ENCODE measurements around the gene C4A.
"Not testable (repeated sequence)": the region's sequence is repeated elsewhere in the genome, so short reads cannot be mapped to it uniquely, and the experiment has no call there.

C4A gene

GRCh38 chr6:31981744-31982143 is at the start of gene C4A:
Gene C4A (plus strand): TSS chr6:31982057. CDS start chr6:31982108, 51 bp downstream.
- not testable (repeated sequence) for H3F3A ChIP-seq (ENCODE audit: insufficient read depth); H3K9ac ChIP-seq (ENCODE audit: low read length); H3K4me2 ChIP-seq (ENCODE audit: low read depth, low read length, poor library complexity, severe bottlenecking); H3K27ac ChIP-seq (ENCODE audit: low read depth, low read length); H2AFZ ChIP-seq (ENCODE audit: low read depth, low read length, severe bottlenecking); H3K9me2 ChIP-seq (replicated peaks; ENCODE audit: insufficient read depth, low read length); H3K9me3 ChIP-seq (ENCODE audit: insufficient read depth, low read length); H3K79me2 ChIP-seq (ENCODE audit: insufficient read depth, low read length); H3K36me3 ChIP-seq (ENCODE audit: low read length); H3K27me3 ChIP-seq (ENCODE audit: low read length); H3K4me3 ChIP-seq (ENCODE audit: insufficient read depth, low read length, poor library complexity, severe bottlenecking); H4K20me1 ChIP-seq (ENCODE audit: low read depth, low read length)

- H3K27me3 ChIP-seq (ENCODE audit: low read length); H3K27ac ChIP-seq (ENCODE audit: low read depth, low read length); H3K9me3 ChIP-seq (ENCODE audit: insufficient read depth, low read length); H3K4me3 ChIP-seq (ENCODE audit: insufficient read depth, low read length, poor library complexity, severe bottlenecking); H3K9ac ChIP-seq (ENCODE audit: low read length); H3K9me2 ChIP-seq (replicated peaks; ENCODE audit: insufficient read depth, low read length); H4K20me1 ChIP-seq (ENCODE audit: low read depth, low read length); H3K36me3 ChIP-seq (ENCODE audit: low read length); H3K4me2 ChIP-seq (ENCODE audit: low read depth, low read length, poor library complexity, severe bottlenecking); H2AFZ ChIP-seq (ENCODE audit: low read depth, low read length, severe bottlenecking); H3K79me2 ChIP-seq (ENCODE audit: insufficient read depth, low read length); H3F3A ChIP-seq (ENCODE audit: insufficient read depth): not testable (repeated sequence)
Measured at GRCh38 chr6:31932137-31932536, 49.7 kb upstream of the C4A start.

GRCh38 chr6:31933537-31933936 is 48.3 kb upstream of the C4A start:
- Histone ChIP-seq H3K9me2 (replicated peaks; ENCODE audit: insufficient read depth, low read length) (no peaks in the 10 kb centered on the region), H3K4me2 (ENCODE audit: low read depth, low read length, poor library complexity, severe bottlenecking) (no peak overlapping the region), H3K36me3 (ENCODE audit: low read length) (no peaks in the 10 kb centered on the region), H3K27ac (ENCODE audit: low read depth, low read length) (no peak overlapping the region), H3K27me3 (ENCODE audit: low read length) (no peaks in the 10 kb centered on the region), H3K4me3 (ENCODE audit: insufficient read depth, low read length, poor library complexity, severe bottlenecking) (no peak overlapping the region), H3K9ac (ENCODE audit: low read length) (no peak overlapping the region), H2AFZ (ENCODE audit: low read depth, low read length, severe bottlenecking) (no peak overlapping the region), H3F3A (ENCODE audit: insufficient read depth) (no peaks in the 10 kb centered on the region), H4K20me1 (ENCODE audit: low read depth, low read length) (no peaks in the 10 kb centered on the region), H3K79me2 (ENCODE audit: insufficient read depth, low read length) (no peaks in the 10 kb centered on the region), H3K9me3 (ENCODE audit: insufficient read depth, low read length) (no peaks in the 10 kb centered on the region)
- no peak for TF ChIP-seq EZH2phosphoT487 (conservative IDR thresholded peaks at IDR 0.05; ENCODE audit: low read length)
- no peak for TF ChIP-seq CTCF (IDR thresholded peaks at IDR 0.05; ENCODE audit: insufficient read depth, low read length, poor library complexity, severe bottlenecking)

- H2AFZ ChIP-seq (ENCODE audit: low read depth, low read length, severe bottlenecking): no peak overlapping the region
- no peak overlapping the region for H3K27ac ChIP-seq (ENCODE audit: low read depth, low read length)
- no peak overlapping the region for H3K4me2 ChIP-seq (ENCODE audit: low read depth, low read length, poor library complexity, severe bottlenecking)
- no peak overlapping the region for H3K9ac ChIP-seq (ENCODE audit: low read length)
- H3K4me3 ChIP-seq (ENCODE audit: insufficient read depth, low read length, poor library complexity, severe bottlenecking): no peak overlapping the region
- H3K9me2 ChIP-seq (replicated peaks; ENCODE audit: insufficient read depth, low read length): no peaks in the 10 kb centered on the region
- H3K36me3 ChIP-seq (ENCODE audit: low read length): no peaks in the 10 kb centered on the region
- H4K20me1 ChIP-seq (ENCODE audit: low read depth, low read length): no peaks in the 10 kb centered on the region
- H3K27me3 ChIP-seq (ENCODE audit: low read length): no peaks in the 10 kb centered on the region
- H3K79me2 ChIP-seq (ENCODE audit: insufficient read depth, low read length): no peaks in the 10 kb centered on the region
- TF ChIP-seq EZH2phosphoT487 (conservative IDR thresholded peaks at IDR 0.05; ENCODE audit: low read length): no peak
- no peak for TF ChIP-seq CTCF (IDR thresholded peaks at IDR 0.05; ENCODE audit: insufficient read depth, low read length, poor library complexity, severe bottlenecking)
- no peaks in the 10 kb centered on the region for H3K9me3 ChIP-seq (ENCODE audit: insufficient read depth, low read length)
- H3F3A ChIP-seq (ENCODE audit: insufficient read depth): no peaks in the 10 kb centered on the region
Measured at GRCh38 chr6:31935021-31935420, 46.8 kb upstream of the C4A start.

Data from SU-DHL-6 (cell line).